ENCODE results near the gene TRIP12.
"Not testable (repeated sequence)": the region's sequence is repeated elsewhere in the genome, so short reads cannot be mapped to it uniquely, and the experiment has no call there.

DNA sequence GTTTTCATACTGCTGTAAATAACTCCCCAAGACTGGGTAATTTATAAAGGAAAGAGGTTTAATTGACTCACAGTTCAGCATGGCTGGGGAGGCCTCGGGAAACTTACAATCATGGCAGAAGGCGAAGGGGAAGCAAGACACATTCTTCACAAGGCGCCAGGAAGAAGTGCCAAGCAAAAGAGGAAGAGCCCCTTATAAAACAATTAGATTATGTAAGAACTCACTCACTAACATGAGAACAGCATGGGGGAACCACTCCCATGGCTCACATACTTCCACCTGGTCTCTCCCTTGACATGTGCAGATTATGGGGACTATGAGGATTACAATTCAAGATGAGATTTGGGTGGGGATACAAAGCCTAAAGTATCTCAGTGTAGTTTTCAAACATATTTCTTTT, 198.6 kb downstream of the TRIP12 start:
- TF ChIP-seq, protein P1, sequence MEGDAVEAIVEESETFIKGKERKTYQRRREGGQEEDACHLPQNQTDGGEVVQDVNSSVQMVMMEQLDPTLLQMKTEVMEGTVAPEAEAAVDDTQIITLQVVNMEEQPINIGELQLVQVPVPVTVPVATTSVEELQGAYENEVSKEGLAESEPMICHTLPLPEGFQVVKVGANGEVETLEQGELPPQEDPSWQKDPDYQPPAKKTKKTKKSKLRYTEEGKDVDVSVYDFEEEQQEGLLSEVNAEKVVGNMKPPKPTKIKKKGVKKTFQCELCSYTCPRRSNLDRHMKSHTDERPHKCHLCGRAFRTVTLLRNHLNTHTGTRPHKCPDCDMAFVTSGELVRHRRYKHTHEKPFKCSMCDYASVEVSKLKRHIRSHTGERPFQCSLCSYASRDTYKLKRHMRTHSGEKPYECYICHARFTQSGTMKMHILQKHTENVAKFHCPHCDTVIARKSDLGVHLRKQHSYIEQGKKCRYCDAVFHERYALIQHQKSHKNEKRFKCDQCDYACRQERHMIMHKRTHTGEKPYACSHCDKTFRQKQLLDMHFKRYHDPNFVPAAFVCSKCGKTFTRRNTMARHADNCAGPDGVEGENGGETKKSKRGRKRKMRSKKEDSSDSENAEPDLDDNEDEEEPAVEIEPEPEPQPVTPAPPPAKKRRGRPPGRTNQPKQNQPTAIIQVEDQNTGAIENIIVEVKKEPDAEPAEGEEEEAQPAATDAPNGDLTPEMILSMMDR (conservative IDR thresholded peaks at IDR 0.05; ENCODE audit: low read depth, low read length) = not testable (repeated sequence)
- not testable (repeated sequence) for TF ChIP-seq POLR2A (IDR thresholded peaks at IDR 0.05; ENCODE audit: low read depth, low read length); MXI1 (IDR thresholded peaks at IDR 0.05; ENCODE audit: borderline replicate concordance, low read depth, low read length); RFX5 (IDR thresholded peaks at IDR 0.05; ENCODE audit: low read depth, low read length); RAD21 (IDR thresholded peaks at IDR 0.05; ENCODE audit: low read length)
- TF ChIP-seq, protein P2, sequence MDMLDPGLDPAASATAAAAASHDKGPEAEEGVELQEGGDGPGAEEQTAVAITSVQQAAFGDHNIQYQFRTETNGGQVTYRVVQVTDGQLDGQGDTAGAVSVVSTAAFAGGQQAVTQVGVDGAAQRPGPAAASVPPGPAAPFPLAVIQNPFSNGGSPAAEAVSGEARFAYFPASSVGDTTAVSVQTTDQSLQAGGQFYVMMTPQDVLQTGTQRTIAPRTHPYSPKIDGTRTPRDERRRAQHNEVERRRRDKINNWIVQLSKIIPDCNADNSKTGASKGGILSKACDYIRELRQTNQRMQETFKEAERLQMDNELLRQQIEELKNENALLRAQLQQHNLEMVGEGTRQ (IDR thresholded peaks at IDR 0.05; ENCODE audit: low read depth, low read length) = not testable (repeated sequence)
